GM12864 (cell line): ENCODE data around the gene PI3.
"Not testable (repeated sequence)": the region's sequence is repeated elsewhere in the genome, so short reads cannot be mapped to it uniquely, and the experiment has no call there.

Experiments used
- DNase-seq: peaks from one replicate; pipeline ENCODE4 v3.0.0-alpha.2; 2011; ENCODE audit warnings: low read depth
- H3K4me3 ChIP-seq: 2 replicates; pipeline ENCODE4 v1.5.1; 2011; ENCODE audit warnings: mild to moderate bottlenecking, low read depth, low read length, control low read depth
- CTCF ChIP-seq: IDR thresholded peaks from 2 replicates; pipeline ENCODE4 v1.5.1; 2011; ENCODE audit warnings: low read depth, mild to moderate bottlenecking, moderate library complexity, low read length, control low read depth, inconsistent platforms; ENCODE audit errors: missing control alignments

Gene PI3

GRCh38 chr20:45174434-45175364 is at the start of gene PI3:
TSS of gene PI3 (plus strand) at chr20:45174902. CDS start at chr20:45174923, 21 bp downstream.
- H3K4me3 ChIP-seq, result no peak within 1 kb of the TSS
- no peak for DNase-seq
- no peak for TF ChIP-seq CTCF

- no peak for TF ChIP-seq CTCF
- DNase-seq, result no peak
- no peak overlapping the region for H3K4me3 ChIP-seq
Observed at GRCh38 chr20:45128099-45128498, 46.6 kb upstream of the PI3 start.

GRCh38 chr20:45136911-45137310 is 37.8 kb upstream of the PI3 start:
- DNase-seq, result no peak
- TF ChIP-seq CTCF, result no peak

GRCh38 chr20:45138561-45139300 is 36.0 kb upstream of the PI3 start:
- peak; percentile 2 for DNase-seq
- TF ChIP-seq CTCF, result peak; percentile 95
- no peak overlapping the region for H3K4me3 ChIP-seq

More at GRCh38 chr20:45136911-45137310, 37.8 kb upstream of the PI3 start:
- no peak overlapping the region for H3K4me3 ChIP-seq

- not testable (repeated sequence) for DNase-seq, H3K4me3 ChIP-seq
Observed at GRCh38 chr20:45139733-45140375, 34.8 kb upstream of the PI3 start.

GRCh38 chr20:45140836-45141235 is 33.9 kb upstream of the PI3 start:
- no peak for DNase-seq
- TF ChIP-seq CTCF, result no peak
- H3K4me3 ChIP-seq, result no peak overlapping the region

GRCh38 chr20:45149062-45149461 is 25.6 kb upstream of the PI3 start:
- no peak overlapping the region for H3K4me3 ChIP-seq
- TF ChIP-seq CTCF, result no peak
- no peak for DNase-seq
